SH-SY5Y (cell line): ENCODE results near the gene CHAT.

ENCODE experiments used
- GATA2 ChIP-seq: IDR thresholded peaks from 2 replicates; pipeline ENCODE4 v1.6.1; 2011; ENCODE audit warnings: mild to moderate bottlenecking, low read depth, low read length
- GATA3 ChIP-seq: IDR thresholded peaks from 2 replicates; pipeline ENCODE4 v1.6.1; 2011; ENCODE audit warnings: low read depth, mild to moderate bottlenecking, low read length, moderate library complexity

- TF ChIP-seq GATA2, result no peak
- TF ChIP-seq GATA3, result no peak
Observed at GRCh38 chr10:49564461-49565009, 49.3 kb upstream of the CHAT start.
